Measurements from ENCODE around the gene STOML1. TPM values are rescaled to one million over a fixed set of nuclear protein-coding genes. Genes with fewer than 3 reads are reported as not detected.

The STOML1 gene
- total RNA-seq, 1 experiment from 2014 or later: 19.7 TPM

DNA sequence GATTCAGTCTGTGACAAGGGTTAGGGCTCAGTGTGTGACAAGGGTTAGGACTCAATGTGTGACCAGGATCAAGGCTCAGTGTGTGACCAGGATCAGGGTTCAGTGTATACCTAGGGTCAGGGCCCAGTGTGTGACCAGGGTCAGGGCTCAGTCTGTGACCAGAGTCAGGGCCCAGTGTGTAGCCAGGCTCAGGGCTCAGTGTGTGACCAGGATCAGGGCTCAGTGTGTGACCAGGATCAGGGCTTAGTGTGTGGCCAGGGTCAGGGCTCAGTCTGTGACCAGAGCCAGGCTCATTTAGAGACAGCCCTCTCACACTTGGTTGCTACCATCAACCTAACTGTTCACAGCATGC lies 41.6 kb downstream of the STOML1 start:
- no peak overlapping the region for H3K27ac Mint-ChIP-seq (ENCODE audit: unreplicated experiment)
- no peaks in the 10 kb centered on the region for H3K27me3 Mint-ChIP-seq (ENCODE audit: unreplicated experiment)
- TF ChIP-seq, protein P1, sequence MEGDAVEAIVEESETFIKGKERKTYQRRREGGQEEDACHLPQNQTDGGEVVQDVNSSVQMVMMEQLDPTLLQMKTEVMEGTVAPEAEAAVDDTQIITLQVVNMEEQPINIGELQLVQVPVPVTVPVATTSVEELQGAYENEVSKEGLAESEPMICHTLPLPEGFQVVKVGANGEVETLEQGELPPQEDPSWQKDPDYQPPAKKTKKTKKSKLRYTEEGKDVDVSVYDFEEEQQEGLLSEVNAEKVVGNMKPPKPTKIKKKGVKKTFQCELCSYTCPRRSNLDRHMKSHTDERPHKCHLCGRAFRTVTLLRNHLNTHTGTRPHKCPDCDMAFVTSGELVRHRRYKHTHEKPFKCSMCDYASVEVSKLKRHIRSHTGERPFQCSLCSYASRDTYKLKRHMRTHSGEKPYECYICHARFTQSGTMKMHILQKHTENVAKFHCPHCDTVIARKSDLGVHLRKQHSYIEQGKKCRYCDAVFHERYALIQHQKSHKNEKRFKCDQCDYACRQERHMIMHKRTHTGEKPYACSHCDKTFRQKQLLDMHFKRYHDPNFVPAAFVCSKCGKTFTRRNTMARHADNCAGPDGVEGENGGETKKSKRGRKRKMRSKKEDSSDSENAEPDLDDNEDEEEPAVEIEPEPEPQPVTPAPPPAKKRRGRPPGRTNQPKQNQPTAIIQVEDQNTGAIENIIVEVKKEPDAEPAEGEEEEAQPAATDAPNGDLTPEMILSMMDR (IDR thresholded peaks at IDR 0.05; ENCODE audit: unreplicated experiment): no peak
- intact Hi-C loops (cut with micrococcal nuclease; ENCODE audit: unreplicated experiment): no loop called here
- no peaks in the 10 kb centered on the region for H3K9me3 Mint-ChIP-seq (ENCODE audit: low read depth, unreplicated experiment)
- H3K4me3 Mint-ChIP-seq (ENCODE audit: low read depth, unreplicated experiment): no peak overlapping the region
- no TSS peak for BruUV-seq (replicated peaks)
- DNase-seq: no peak
- no peaks in the 10 kb centered on the region for H3K36me3 Mint-ChIP-seq (ENCODE audit: insufficient read depth, unreplicated experiment)
- peaks cover 11% of the 10 kb centered on the region for H3K4me1 Mint-ChIP-seq (ENCODE audit: low read depth, unreplicated experiment)
- CTCF ChIA-PET: interaction anchor here (0.7 to 1.8 kb wide), 14 partner anchors 11 to 372 kb away, joined by 3 to 52 read pairs (median 6); partner anchors contain the start of gene PML

DNA sequence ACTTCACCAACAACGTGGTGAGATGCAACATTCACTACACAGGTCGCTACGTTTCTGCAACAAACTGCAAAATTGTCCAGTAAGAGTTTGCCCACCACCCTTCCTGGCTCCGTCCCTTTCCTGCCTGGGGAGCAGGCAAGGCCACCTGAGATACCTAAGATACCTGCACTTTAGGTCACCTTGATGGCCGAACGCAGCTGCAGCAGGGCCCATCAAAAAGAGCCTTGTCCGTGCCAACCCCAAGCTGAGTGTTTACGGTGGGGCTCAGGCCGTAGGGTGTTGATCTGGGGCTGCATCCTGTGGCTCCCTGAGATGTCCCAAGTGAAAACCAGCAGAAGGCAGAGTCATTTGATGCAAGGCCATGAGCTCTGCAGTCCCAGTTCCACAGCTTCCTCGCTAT lies 42.6 kb downstream of the STOML1 start:
- no peaks in the 10 kb centered on the region for H3K27me3 Mint-ChIP-seq (ENCODE audit: unreplicated experiment)
- H3K4me1 Mint-ChIP-seq (ENCODE audit: low read depth, unreplicated experiment): peaks cover 11% of the 10 kb centered on the region
- BruUV-seq (replicated peaks): no TSS peak
- intact Hi-C loops (cut with micrococcal nuclease; ENCODE audit: unreplicated experiment): no loop called here
- H3K27ac Mint-ChIP-seq (ENCODE audit: unreplicated experiment): no peak overlapping the region
- H3K9me3 Mint-ChIP-seq (ENCODE audit: low read depth, unreplicated experiment): no peaks in the 10 kb centered on the region
- TF ChIP-seq, protein P1 (IDR thresholded peaks at IDR 0.05; ENCODE audit: unreplicated experiment): no peak
- DNase-seq: no peak
- H3K4me3 Mint-ChIP-seq (ENCODE audit: low read depth, unreplicated experiment): no peak overlapping the region
- no peaks in the 10 kb centered on the region for H3K36me3 Mint-ChIP-seq (ENCODE audit: insufficient read depth, unreplicated experiment)
- CTCF ChIA-PET: no interaction called here

DNA sequence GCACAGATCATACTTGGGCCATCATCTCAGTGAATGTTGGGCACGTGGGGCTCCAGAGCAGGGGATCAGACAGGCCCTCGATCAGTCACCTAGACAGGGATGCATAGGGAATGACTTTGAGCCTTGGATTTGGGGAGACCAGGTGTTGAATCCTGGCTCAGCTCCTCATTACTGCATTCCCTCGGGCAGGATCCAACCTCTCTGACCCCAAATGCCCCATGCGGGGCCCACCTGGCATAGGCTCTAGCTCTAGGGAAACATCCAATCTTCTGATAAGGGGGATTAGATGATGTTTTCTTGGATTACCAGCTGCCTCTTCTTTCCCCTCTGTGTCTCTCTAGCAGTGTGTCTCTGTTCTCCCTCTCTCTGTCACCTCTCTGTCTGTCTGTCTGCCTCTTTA lies 43.1 kb downstream of the STOML1 start:
- no peak overlapping the region for H3K27ac Mint-ChIP-seq (ENCODE audit: unreplicated experiment)
- H3K36me3 Mint-ChIP-seq (ENCODE audit: insufficient read depth, unreplicated experiment): no peaks in the 10 kb centered on the region
- TF ChIP-seq, protein P1 (IDR thresholded peaks at IDR 0.05; ENCODE audit: unreplicated experiment): no peak
- H3K4me3 Mint-ChIP-seq (ENCODE audit: low read depth, unreplicated experiment): no peak overlapping the region
- peaks cover 11% of the 10 kb centered on the region for H3K4me1 Mint-ChIP-seq (ENCODE audit: low read depth, unreplicated experiment)
- H3K9me3 Mint-ChIP-seq (ENCODE audit: low read depth, unreplicated experiment): no peaks in the 10 kb centered on the region
- intact Hi-C loops (cut with micrococcal nuclease; ENCODE audit: unreplicated experiment): no loop called here
- no TSS peak for BruUV-seq (replicated peaks)
- CTCF ChIA-PET: no interaction called here
- no peaks in the 10 kb centered on the region for H3K27me3 Mint-ChIP-seq (ENCODE audit: unreplicated experiment)
- DNase-seq: no peak

DNA sequence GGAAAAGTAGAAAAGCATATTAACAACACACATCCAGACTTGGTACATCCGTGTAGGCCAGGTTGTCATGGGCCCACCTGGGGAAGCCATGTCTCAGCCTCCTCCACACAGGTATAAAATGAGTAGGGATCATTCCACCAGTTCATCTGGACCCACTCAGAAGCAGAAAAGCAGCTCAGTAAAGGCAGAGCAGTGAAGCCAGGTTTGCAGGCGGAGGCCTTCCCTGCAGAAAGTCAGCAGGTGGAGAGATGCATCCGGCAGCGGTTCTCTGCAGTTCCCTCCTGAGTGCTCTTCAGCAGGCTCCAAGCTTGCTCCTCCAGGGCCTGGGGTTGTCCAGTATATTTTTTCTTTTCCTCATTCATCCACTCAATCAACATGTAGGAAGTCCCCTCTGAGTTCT lies 43.7 kb downstream of the STOML1 start:
- Mint-ChIP-seq H3K4me3 (ENCODE audit: low read depth, unreplicated experiment) (no peak overlapping the region), H3K36me3 (ENCODE audit: insufficient read depth, unreplicated experiment) (no peaks in the 10 kb centered on the region), H3K9me3 (ENCODE audit: low read depth, unreplicated experiment) (no peaks in the 10 kb centered on the region), H3K4me1 (ENCODE audit: low read depth, unreplicated experiment) (peaks cover 11% of the 10 kb centered on the region), H3K27ac (ENCODE audit: unreplicated experiment) (no peak overlapping the region), H3K27me3 (ENCODE audit: unreplicated experiment) (no peaks in the 10 kb centered on the region)
- TF ChIP-seq, protein P1 (IDR thresholded peaks at IDR 0.05; ENCODE audit: unreplicated experiment): no peak
- intact Hi-C loops (cut with micrococcal nuclease; ENCODE audit: unreplicated experiment): no loop called here
- BruUV-seq (replicated peaks): no TSS peak
- CTCF ChIA-PET: no interaction called here
- no peak for DNase-seq

Measured in Calu3 (cell line).